GM20431 (cell line): ENCODE results near the gene TDG.
"Not testable (repeated sequence)": the region's sequence is repeated elsewhere in the genome, so short reads cannot be mapped to it uniquely, and the experiment has no call there.

Experiments used
- in situ Hi-C: fragments of 300-500 bp; cut with MseI, MboI; formaldehyde crosslinking; loops from one replicate; pipeline ENCODE4 v1.15.0; 2020; ENCODE audit warnings: low sequenced_read_pairs; ENCODE audit not compliant: unreplicated experiment

The TDG gene

GRCh38 chr12:104011253-104011652, 45.6 kb downstream of the TDG start:
- in situ Hi-C loops = no loop called here

- in situ Hi-C loops = no loop called here
Measured at GRCh38 chr12:104012331-104012730, 46.7 kb downstream of the TDG start.

DNA sequence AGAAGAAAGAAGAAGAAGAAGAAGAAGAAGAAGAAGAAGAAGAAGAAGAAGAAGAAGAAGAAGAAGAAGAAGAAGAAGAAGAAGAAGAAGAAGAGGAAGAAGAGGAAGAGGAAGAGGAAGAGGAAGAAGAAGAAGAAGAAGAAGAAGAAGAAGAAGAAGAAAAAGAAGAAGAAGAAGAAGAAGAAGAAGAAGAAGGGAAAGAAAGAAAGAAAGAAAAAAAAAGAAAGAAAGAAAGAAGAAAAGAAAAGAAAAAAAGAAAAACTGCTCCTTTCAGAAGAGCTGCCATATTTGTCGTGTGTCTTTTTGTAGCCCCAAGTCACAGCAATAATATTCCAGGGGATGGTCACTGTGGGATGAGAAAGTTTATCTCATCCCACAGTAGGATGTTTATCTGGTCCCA, 56.2 kb downstream of the TDG start:
- in situ Hi-C loops = not testable (repeated sequence)

- in situ Hi-C loops = no loop called here
Measured at GRCh38 chr12:104022786-104023185, 57.1 kb downstream of the TDG start.

DNA sequence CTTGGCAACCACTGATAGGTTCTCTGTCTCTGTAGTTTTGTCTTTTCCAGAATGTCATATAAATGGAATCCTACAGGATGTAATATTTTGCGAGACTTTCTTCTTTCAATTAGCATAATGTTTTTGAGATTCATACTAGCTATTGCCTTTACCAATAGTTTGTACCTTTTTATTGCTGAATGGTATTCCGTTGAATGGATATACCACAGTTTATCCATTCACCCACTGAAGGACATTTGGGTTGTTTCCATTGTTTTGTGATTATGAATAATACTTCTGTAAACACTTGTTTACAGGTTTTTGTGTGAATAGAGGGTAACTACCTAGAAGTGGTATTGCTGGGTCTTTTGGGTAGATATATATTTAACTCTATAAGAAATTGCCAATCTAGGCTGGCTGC, 58.0 kb downstream of the TDG start:
- in situ Hi-C loops = no loop called here

DNA sequence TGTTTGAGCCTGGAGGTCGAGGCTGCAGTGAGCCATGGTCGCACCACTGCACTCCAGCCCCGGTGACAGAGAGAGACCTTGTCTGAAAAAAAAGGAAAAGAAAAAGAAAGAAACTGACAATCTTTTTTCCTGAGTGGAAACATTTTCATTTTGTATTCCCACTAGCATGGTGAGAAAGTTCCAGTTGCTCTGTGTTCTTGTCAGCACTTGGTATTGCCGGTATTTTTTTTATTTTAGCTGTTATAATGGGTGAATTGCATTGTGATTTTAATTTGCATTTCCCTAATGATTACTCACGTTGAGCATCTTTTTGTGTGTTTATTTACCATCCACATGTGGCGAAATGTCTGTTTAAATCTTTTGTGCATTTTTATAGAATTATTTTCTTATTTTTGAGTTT, 58.7 kb downstream of the TDG start:
- in situ Hi-C loops = no loop called here

DNA sequence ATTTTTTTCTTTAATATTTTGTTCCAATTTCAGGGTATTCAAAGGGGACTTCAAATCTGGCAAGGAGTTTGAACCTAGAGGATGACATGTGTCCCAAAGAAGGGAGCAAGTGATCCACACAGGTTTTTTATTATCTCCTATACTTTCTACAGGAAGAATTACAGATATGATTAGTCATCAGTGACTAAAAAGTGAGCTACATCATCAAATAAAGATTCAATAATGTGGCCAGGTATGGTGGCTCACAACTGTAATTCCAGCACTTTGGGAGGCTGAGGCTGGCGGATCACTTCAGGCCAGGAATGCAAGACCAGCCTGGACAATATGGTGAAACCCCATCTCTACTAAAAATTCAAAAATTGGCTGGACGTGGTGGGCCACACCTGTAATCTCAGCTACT, 60.1 kb downstream of the TDG start:
- in situ Hi-C loops = no loop called here

- in situ Hi-C loops = no loop called here
Measured at GRCh38 chr12:104026841-104027599, 61.3 kb downstream of the TDG start.

DNA sequence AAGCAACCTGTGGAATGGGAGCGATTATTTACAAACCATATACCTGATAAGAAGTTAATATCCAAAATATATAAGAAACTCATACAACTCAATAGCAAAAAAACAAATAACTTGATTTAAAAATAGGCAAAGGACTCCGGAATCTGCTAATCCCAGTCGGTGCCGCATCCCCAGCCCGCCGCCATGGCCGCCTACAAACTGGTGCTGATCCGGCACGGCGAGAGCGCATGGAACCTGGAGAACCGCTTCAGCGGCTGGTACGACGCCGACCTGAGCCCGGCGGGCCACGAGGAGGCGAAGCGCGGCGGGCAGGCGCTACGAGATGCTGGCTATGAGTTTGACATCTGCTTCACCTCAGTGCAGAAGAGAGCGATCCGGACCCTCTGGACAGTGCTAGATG, 64.9 kb downstream of the TDG start:
- in situ Hi-C loops = not testable (repeated sequence)

- in situ Hi-C loops = not testable (repeated sequence)
Measured at GRCh38 chr12:104036143-104036542, 70.5 kb downstream of the TDG start.
